ENCODE results near the gene RHBDF1.

GRCh38 chr16:64914-65255, 7.5 kb downstream of the RHBDF1 start:
- TF ChIP-seq CTCF (IDR thresholded peaks at IDR 0.05; ENCODE audit: poor library complexity, severe bottlenecking), result no peak
- no peak for TF ChIP-seq REST (IDR thresholded peaks at IDR 0.05; ENCODE audit: borderline replicate concordance)
- TF ChIP-seq TAF1 (IDR thresholded peaks at IDR 0.05; ENCODE audit: low read depth), result no peak
- no peak for TF ChIP-seq MXI1 (conservative IDR thresholded peaks at IDR 0.05; ENCODE audit: poor library complexity, severe bottlenecking)
